ENCODE measurements around the gene ZNF138. TPM values are rescaled to one million over a fixed set of nuclear protein-coding genes. Genes with fewer than 3 reads are reported as not detected.
"Not testable (repeated sequence)": the region's sequence is repeated elsewhere in the genome, so short reads cannot be mapped to it uniquely, and the experiment has no call there.

The ZNF138 gene
- 10.1 TPM for total RNA-seq (ENCODE audit: insufficient read depth, low replicate concordance)

GRCh38 chr7:64794171-64794844, at the start of gene ZNF138:
ZNF138 (plus strand) TSS chr7:64794428; CDS start chr7:64794569, 141 bp downstream.
- peak; percentile 98 for DNase-seq (ENCODE audit: low spot score)

- DNase-seq (ENCODE audit: low spot score), result no peak
Observed at GRCh38 chr7:64744680-64745079, 49.5 kb upstream of the ZNF138 start.

- DNase-seq (ENCODE audit: low spot score), result no peak
Observed at GRCh38 chr7:64747802-64748201, 46.4 kb upstream of the ZNF138 start.

GRCh38 chr7:64753032-64753431, 41.2 kb upstream of the ZNF138 start:
- no peak for DNase-seq (ENCODE audit: low spot score)

GRCh38 chr7:64755865-64756264, 38.4 kb upstream of the ZNF138 start:
- no peak for DNase-seq (ENCODE audit: low spot score)

GRCh38 chr7:64758151-64758550, 36.1 kb upstream of the ZNF138 start:
- peak; percentile 13 for DNase-seq (ENCODE audit: low spot score)

- no peak for DNase-seq (ENCODE audit: low spot score)
Observed at GRCh38 chr7:64768824-64769223, 25.4 kb upstream of the ZNF138 start.

- DNase-seq (ENCODE audit: low spot score), result no peak
Observed at GRCh38 chr7:64774204-64774842, 19.9 kb upstream of the ZNF138 start.

GRCh38 chr7:64775289-64775688, 18.9 kb upstream of the ZNF138 start:
- DNase-seq (ENCODE audit: low spot score), result no peak

- not testable (repeated sequence) for DNase-seq (ENCODE audit: low spot score)
Observed at GRCh38 chr7:64784842-64785241, 9.4 kb upstream of the ZNF138 start.

- DNase-seq (ENCODE audit: low spot score), result no peak
Observed at GRCh38 chr7:64787295-64787694, 6.9 kb upstream of the ZNF138 start.

GRCh38 chr7:64789241-64789640, 5.0 kb upstream of the ZNF138 start:
- DNase-seq (ENCODE audit: low spot score), result not testable (repeated sequence)

GRCh38 chr7:64793106-64793755, 997 bp upstream of the ZNF138 start:
- DNase-seq (ENCODE audit: low spot score), result no peak

GRCh38 chr7:64795176-64795575, 948 bp downstream of the ZNF138 start:
- no peak for DNase-seq (ENCODE audit: low spot score)

GRCh38 chr7:64799169-64799568, 4.9 kb downstream of the ZNF138 start:
- not testable (repeated sequence) for DNase-seq (ENCODE audit: low spot score)

- no peak for DNase-seq (ENCODE audit: low spot score)
Observed at GRCh38 chr7:64802699-64803098, 8.5 kb downstream of the ZNF138 start.

GRCh38 chr7:64807731-64808365, 13.6 kb downstream of the ZNF138 start:
- DNase-seq (ENCODE audit: low spot score), result no peak

GRCh38 chr7:64811767-64812166, 17.5 kb downstream of the ZNF138 start:
- no peak for DNase-seq (ENCODE audit: low spot score)

- DNase-seq (ENCODE audit: low spot score), result no peak
Observed at GRCh38 chr7:64830926-64831325, 36.7 kb downstream of the ZNF138 start.

GRCh38 chr7:64832136-64832535, 37.9 kb downstream of the ZNF138 start:
- DNase-seq (ENCODE audit: low spot score), result no peak

- no peak for DNase-seq (ENCODE audit: low spot score)
Observed at GRCh38 chr7:64834989-64835388, 40.8 kb downstream of the ZNF138 start.

- DNase-seq (ENCODE audit: low spot score), result not testable (repeated sequence)
Observed at GRCh38 chr7:64835856-64836255, 41.6 kb downstream of the ZNF138 start.

All from umbilical cord (tissue), 2 donors.